ENCODE measurements around the gene BTBD2.

BTBD2 gene

GRCh38 chr19:2061495-2062388, 46.2 kb upstream of the BTBD2 start:
- TF ChIP-seq CTBP1 (IDR thresholded peaks at IDR 0.05; ENCODE audit: borderline replicate concordance): no peak

GRCh38 chr19:2060884-2061494, 45.5 kb upstream of the BTBD2 start:
- DNase-seq (ENCODE audit: extremely low spot score): no peak
- ChIA-PET CTCF (no interaction called here), POLR2A (interaction anchor here (1.5 to 5.3 kb wide), 4 partner anchors 9 to 26 kb away, joined by 3 to 33 read pairs (median 10); partner anchors contain the start of gene MKNK2)
- no peak for TF ChIP-seq CTBP1 (IDR thresholded peaks at IDR 0.05; ENCODE audit: borderline replicate concordance)
- peak; percentile 59 for TF ChIP-seq L3MBTL2 (conservative IDR thresholded peaks at IDR 0.05)
- TF ChIP-seq FOXA1 (IDR thresholded peaks at IDR 0.05): no peak

More at GRCh38 chr19:2061495-2062388, 46.2 kb upstream of the BTBD2 start:
- CTCF ChIA-PET: no interaction called here
- POLR2A ChIA-PET: interaction anchor here (0.8 to 5.3 kb wide), 3 partner anchors 10 to 27 kb away, joined by 3 to 33 read pairs (median 3); partner anchors contain the start of gene MKNK2
- peak; percentile 99 for DNase-seq (ENCODE audit: extremely low spot score)

- CTCF ChIA-PET: no interaction called here
- POLR2A ChIA-PET: interaction anchor here (1.1 to 5.3 kb wide), 6 partner anchors 8 to 123 kb away, joined by 3 to 33 read pairs (median 8); partner anchors contain the start of gene MKNK2
Measured at GRCh38 chr19:2059422-2060201, 44.1 kb upstream of the BTBD2 start.

GRCh38 chr19:2058570-2059421, 43.3 kb upstream of the BTBD2 start:
- CTCF ChIA-PET: interaction anchor here (0.6 kb wide), 1 partner anchor 161 kb away, joined by 3 read pairs; no protein-coding TSS in a partner anchor

More at GRCh38 chr19:2059422-2060201, 44.1 kb upstream of the BTBD2 start:
- no peak for TF ChIP-seq PKNOX1 (IDR thresholded peaks at IDR 0.05)
- TF ChIP-seq FOXM1 (IDR thresholded peaks at IDR 0.05; ENCODE audit: borderline replicate concordance): no peak
- no peak for TF ChIP-seq CTBP1 (IDR thresholded peaks at IDR 0.05; ENCODE audit: borderline replicate concordance)
- TF ChIP-seq L3MBTL2 (conservative IDR thresholded peaks at IDR 0.05): 0 out of 2 replicates have a peak, but pooled peaks have one; percentile 18
- no peak for TF ChIP-seq FOXA1 (IDR thresholded peaks at IDR 0.05)
- TF ChIP-seq HDGF (IDR thresholded peaks at IDR 0.05; ENCODE audit: borderline replicate concordance): 0 out of 2 replicates have a peak, but pooled peaks have one; percentile 38
- DNase-seq (ENCODE audit: extremely low spot score): no peak

GRCh38 chr19:2057484-2058469, 42.3 kb upstream of the BTBD2 start:
- POLR2A ChIA-PET: no interaction called here
- CTCF ChIA-PET: no interaction called here
- no peak for TF ChIP-seq ARNT (IDR thresholded peaks at IDR 0.05)
- TF ChIP-seq FOXA1 (IDR thresholded peaks at IDR 0.05): no peak
- TF ChIP-seq BHLHE40 (IDR thresholded peaks at IDR 0.05; ENCODE audit: borderline replicate concordance): no peak
- TF ChIP-seq SP1 (IDR thresholded peaks at IDR 0.05): no peak
- no peak for TF ChIP-seq LEF1 (IDR thresholded peaks at IDR 0.05; ENCODE audit: borderline replicate concordance)
- no peak for TF ChIP-seq L3MBTL2 (conservative IDR thresholded peaks at IDR 0.05)
- TF ChIP-seq TARDBP (IDR thresholded peaks at IDR 0.05): no peak
- TF ChIP-seq PKNOX1 (IDR thresholded peaks at IDR 0.05): no peak
- TF ChIP-seq FOXK2 (IDR thresholded peaks at IDR 0.05): no peak
- no peak for DNase-seq (ENCODE audit: extremely low spot score)

More at GRCh38 chr19:2058570-2059421, 43.3 kb upstream of the BTBD2 start:
- TF ChIP-seq BHLHE40 (IDR thresholded peaks at IDR 0.05; ENCODE audit: borderline replicate concordance) (no peak), PKNOX1 (IDR thresholded peaks at IDR 0.05) (no peak), HDGF (IDR thresholded peaks at IDR 0.05; ENCODE audit: borderline replicate concordance) (no peak)
- POLR2A ChIA-PET: interaction anchor here (1.1 to 5.3 kb wide), 5 partner anchors 7 to 122 kb away, joined by 3 to 33 read pairs (median 6); partner anchors contain the start of gene MKNK2
- no peak for DNase-seq (ENCODE audit: extremely low spot score)

All from HEK293T (cell line).